H1 (cell line): ENCODE results near the gene MAN1C1. TPM values are rescaled to one million over a fixed set of nuclear protein-coding genes. Genes with fewer than 3 reads are reported as not detected.
"Not testable (repeated sequence)": the region's sequence is repeated elsewhere in the genome, so short reads cannot be mapped to it uniquely, and the experiment has no call there.

Source experiments
- CTCF ChIA-PET: fragments of 300-600 bp; sonication (Branson Sonifier 250); formaldehyde crosslinking; loops from one replicate; lab custom pipeline; 2021; ENCODE audit not compliant: partially characterized antibody; lab: Charles Lee
- POLR2A ChIA-PET: fragments of 300-600 bp; sonication (Branson Sonifier 250); formaldehyde crosslinking; loops from one replicate; lab custom pipeline; 2021; ENCODE audit warnings: inconsistent platforms; ENCODE audit not compliant: partially characterized antibody; lab: Charles Lee
- DNase-seq, 2 experiments: peaks; one replicate each; pipeline versions ENCODE4 v3.0.0 to v3.0.0-alpha.2; 2010 to 2022; ENCODE audit warnings: low spot score in 2 of 2, low read depth in 1 of 2, mixed read lengths in 1 of 2
- FAIRE-seq: peaks from 2 replicates; lab custom pipeline; 2011; peaks lifted over from hg19 to GRCh38; lab: Jason Lieb, UNC
- H2AFZ ChIP-seq: 2 replicates; pipeline ENCODE4 v1.8.1; 2012; ENCODE audit warnings: low read length, inconsistent platforms
- H2AK5ac ChIP-seq: 2 replicates; pipeline ENCODE4 v1.6.1; 2013; ENCODE audit warnings: low read depth, low read length
- H2BK120ac ChIP-seq: replicated peaks from 2 replicates; pipeline ENCODE3; 2013; ENCODE audit warnings: low read depth, low read length, inconsistent platforms
- H2BK12ac ChIP-seq: 2 replicates; pipeline ENCODE4 v1.6.1; 2013; ENCODE audit warnings: low read depth, low read length
- H2BK15ac ChIP-seq: 2 replicates; pipeline ENCODE4 v1.6.1; 2013; ENCODE audit warnings: low read length
- H2BK20ac ChIP-seq: 2 replicates; pipeline ENCODE4 v1.6.1; 2013; ENCODE audit warnings: low read length
- H2BK5ac ChIP-seq: 2 replicates; pipeline ENCODE4 v1.6.1; 2013; ENCODE audit warnings: low read depth, low read length
- H3K14ac ChIP-seq: 2 replicates; pipeline ENCODE4 v1.6.1; 2013; ENCODE audit warnings: inconsistent platforms; ENCODE audit not compliant: insufficient read length
- H3K18ac ChIP-seq: 2 replicates; pipeline ENCODE4 v1.6.1; 2013; ENCODE audit warnings: low read length; ENCODE audit errors: extremely low read depth
- H3K23ac ChIP-seq: 2 replicates; pipeline ENCODE4 v1.6.1; 2013; ENCODE audit warnings: inconsistent platforms; ENCODE audit not compliant: insufficient read length
- H3K23me2 ChIP-seq: 2 replicates; pipeline ENCODE4 v1.6.1; 2013; ENCODE audit warnings: low read depth, low read length
- H3K27ac ChIP-seq: 2 replicates; pipeline ENCODE4 v1.6.1; 2011; ENCODE audit warnings: low read depth, low read length, inconsistent platforms
- H3K27me3 ChIP-seq, 4 experiments: replicated peaks in 1 of 4; 1 replicate in 1 of 4; 2 replicates in 3 of 4; pipeline versions ENCODE4 v1.6.1 to v1.8.1; 2011 to 2013; ENCODE audit warnings: low read length in 3 of 4, mild to moderate bottlenecking in 3 of 4, inconsistent platforms in 2 of 4, mixed read lengths in 2 of 4, moderate library complexity in 1 of 4; ENCODE audit not compliant: control insufficient read depth in 3 of 4, insufficient read depth in 3 of 4; ENCODE audit errors: extremely low read depth in 1 of 4
- H3K36me3 ChIP-seq, 4 experiments: 2 replicates each; pipeline versions ENCODE4 v1.6.1 to v1.8.1; 2011 to 2013; ENCODE audit warnings: mild to moderate bottlenecking in 4 of 4, low read length in 3 of 4, moderate library complexity in 2 of 4, control low read depth in 1 of 4, inconsistent platforms in 1 of 4; ENCODE audit not compliant: insufficient read depth in 4 of 4, control insufficient read depth in 2 of 4
- H3K4ac ChIP-seq: replicated peaks from 2 replicates; pipeline ENCODE3; 2013; ENCODE audit warnings: low read length, low read depth, mixed read lengths, inconsistent platforms; ENCODE audit not compliant: insufficient read length
- H3K4me1 ChIP-seq, 4 experiments: replicated peaks in 1 of 4; 1 replicate in 1 of 4; 2 replicates in 3 of 4; pipeline versions ENCODE4 v1.6.1 to v1.8.1; 2011 to 2013; ENCODE audit warnings: low read length in 3 of 4, inconsistent platforms in 2 of 4, mixed read lengths in 1 of 4; ENCODE audit not compliant: insufficient read depth in 4 of 4, control insufficient read depth in 3 of 4
- H3K4me2 ChIP-seq, 2 experiments: 2 replicates each; pipeline versions ENCODE4 v1.6.1 to v1.8.1; 2011 to 2013; ENCODE audit warnings: low read depth in 2 of 2, low read length in 2 of 2, control low read depth in 1 of 2, inconsistent platforms in 1 of 2, mild to moderate bottlenecking in 1 of 2; ENCODE audit not compliant: insufficient read depth in 1 of 2
- H3K4me3 ChIP-seq, 4 experiments: fragments of 200-600, 300-600 bp in 1 of 4; sonication (generic), shearing (Covaris generic), sonication (Bioruptor Twin) in 1 of 4; 2 replicates each; pipeline versions ENCODE4 v1.5.1 to v1.8.1; 2011 to 2016; ENCODE audit warnings: low read length in 4 of 4, low read depth in 3 of 4, control low read depth in 2 of 4, inconsistent platforms in 2 of 4, mild to moderate bottlenecking in 2 of 4, mixed read lengths in 1 of 4, moderate library complexity in 1 of 4; ENCODE audit not compliant: insufficient read depth in 2 of 4; ENCODE audit errors: extremely low read depth in 1 of 4
- H3K56ac ChIP-seq: replicated peaks from 2 replicates; pipeline ENCODE3; 2013; ENCODE audit warnings: low read depth, mild to moderate bottlenecking, mixed read lengths, low read length, inconsistent platforms; ENCODE audit not compliant: insufficient read length
- H3K79me1 ChIP-seq: 2 replicates; pipeline ENCODE4 v1.6.1; 2013; ENCODE audit warnings: low read depth, low read length, control low read depth
- H3K79me2 ChIP-seq, 2 experiments: 2 replicates each; pipeline versions ENCODE4 v1.6.1 to v1.8.1; 2012 to 2013; ENCODE audit warnings: low read length in 2 of 2, mild to moderate bottlenecking in 2 of 2, inconsistent platforms in 1 of 2; ENCODE audit not compliant: insufficient read depth in 2 of 2, control insufficient read depth in 1 of 2
- H3K9ac ChIP-seq, 4 experiments: replicated peaks in 1 of 4; 1 replicate in 1 of 4; 2 replicates in 3 of 4; pipeline versions ENCODE4 v1.6.1 to v1.8.1; 2011 to 2013; ENCODE audit warnings: low read depth in 3 of 4, low read length in 3 of 4, control low read depth in 2 of 4, mild to moderate bottlenecking in 2 of 4, moderate library complexity in 2 of 4, inconsistent platforms in 1 of 4; ENCODE audit errors: extremely low read depth in 1 of 4
- H3K9me3 ChIP-seq, 2 experiments: 2 replicates each; pipeline versions ENCODE4 v1.6.1 to v1.8.1; 2012 to 2013; ENCODE audit warnings: mild to moderate bottlenecking in 2 of 2, moderate library complexity in 2 of 2, control low read depth in 1 of 2, inconsistent platforms in 1 of 2, low read depth in 1 of 2, low read length in 1 of 2, mixed read lengths in 1 of 2; ENCODE audit not compliant: insufficient read depth in 2 of 2
- H4K20me1 ChIP-seq, 2 experiments: replicated peaks in 1 of 2; 2 replicates each; pipeline versions ENCODE3 to v1.8.1; 2011 to 2013; ENCODE audit warnings: inconsistent platforms in 2 of 2, low read length in 2 of 2, mild to moderate bottlenecking in 1 of 2; ENCODE audit not compliant: insufficient read depth in 2 of 2, control insufficient read depth in 1 of 2
- H4K5ac ChIP-seq: 2 replicates; pipeline ENCODE4 v1.6.1; 2013; ENCODE audit warnings: low read length, low read depth, mixed read lengths, inconsistent platforms; ENCODE audit not compliant: insufficient read length
- H4K8ac ChIP-seq: 2 replicates; pipeline ENCODE4 v1.8.0; 2013; ENCODE audit warnings: mild to moderate bottlenecking, moderate library complexity, low read length, inconsistent platforms; ENCODE audit not compliant: insufficient read depth; ENCODE audit errors: extremely low read depth
- H4K91ac ChIP-seq: replicated peaks from 2 replicates; pipeline ENCODE3; 2013; ENCODE audit warnings: low read length, mixed read lengths, inconsistent platforms; ENCODE audit not compliant: insufficient read length
- CREB1 ChIP-seq: IDR thresholded peaks from 2 replicates; pipeline ENCODE4 v1.6.1; 2012; ENCODE audit warnings: inconsistent platforms
- SAP30 ChIP-seq: fragments of 300-600 bp; sonication (generic); IDR thresholded peaks from 2 replicates; pipeline ENCODE4 v1.7.1; 2012; ENCODE audit warnings: low read length, moderate library complexity, mild to moderate bottlenecking, inconsistent platforms; ENCODE audit not compliant: insufficient read depth, insufficient replicate concordance
- WGBS, 2 experiments: shearing (Covaris generic) in 1 of 2; methylation state at CpG; one replicate each; pipeline versions ENCODE4 v1.1.6 to v1.1.7; 2013 to 2015; ENCODE audit warnings: low lambda C conversion rate in 2 of 2, mixed read lengths in 2 of 2, inconsistent platforms in 1 of 2, low coverage in 1 of 2, missing lambda C conversion rate in 1 of 2; ENCODE audit not compliant: insufficient replicate concordance in 2 of 2, insufficient coverage in 1 of 2, insufficient read length in 1 of 2; ENCODE audit errors: extremely low coverage in 1 of 2, missing lambda C conversion rate in 1 of 2; 5-methylcytosine and 5-hydroxymethylcytosine counted together
- polyA plus RNA-seq, 7 experiments: library from polyadenylated mRNA; depleted of rRNA in 3 of 7; stranded (reverse) in 5 of 7; unstranded in 2 of 7; fragments of >200 nt in 5 of 7; fragments of 200-250 nt in 2 of 7; gene quantifications; 1 replicate in 5 of 7; 2 replicates in 1 of 7; 4 replicates in 1 of 7; pipeline versions ENCODE4 v1.2.1 to v1.2.3, GENCODE V29; 2011 to 2013; ENCODE audit warnings: missing spikeins in 2 of 7, mixed read lengths in 2 of 7
- total RNA-seq: library from RNA; stranded (reverse); fragmentation: NEBNext Ultra II Directional; extraction: Animal tissue kit (Norgen Biotek cat#: 25700); gene quantifications from 2 replicates; pipeline ENCODE4 v1.2.1, GENCODE V29; 2021

MAN1C1 gene
- total and polyA plus RNA-seq, 2 of the 8 experiments (the other 6 are each of a cell fraction or from before 2014, with no cell fraction given), result 7.8 to 15.2 TPM

DNA sequence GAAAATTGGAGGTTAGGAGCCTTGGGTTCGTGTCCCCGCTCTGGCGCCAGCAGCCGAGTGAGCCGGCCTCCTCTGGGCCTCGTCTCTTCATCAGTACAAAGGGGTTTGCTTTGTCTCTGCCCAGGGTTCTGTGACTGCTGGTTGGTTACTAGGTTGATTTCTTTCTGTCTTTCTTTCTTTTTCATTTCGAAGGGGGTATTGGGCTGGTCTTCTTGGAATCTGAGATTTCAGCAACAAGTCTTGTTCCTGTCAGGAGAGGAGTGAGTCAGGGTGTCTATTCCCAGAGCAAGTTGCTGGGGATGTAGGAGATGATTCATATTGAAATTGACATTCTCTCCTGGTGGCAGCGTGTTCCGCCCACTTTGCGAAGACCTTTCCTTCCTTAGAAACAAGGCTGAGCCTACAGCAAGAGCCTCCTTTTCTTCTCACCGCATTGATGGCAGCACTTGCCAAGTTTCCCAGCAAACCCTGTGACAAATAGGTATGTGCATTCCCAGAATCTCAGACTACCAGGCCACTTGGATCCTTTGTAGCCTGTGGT, 79.2 kb downstream of the MAN1C1 start (continued):
- no peak for TF ChIP-seq CREB1
- no peak for TF ChIP-seq SAP30

DNA sequence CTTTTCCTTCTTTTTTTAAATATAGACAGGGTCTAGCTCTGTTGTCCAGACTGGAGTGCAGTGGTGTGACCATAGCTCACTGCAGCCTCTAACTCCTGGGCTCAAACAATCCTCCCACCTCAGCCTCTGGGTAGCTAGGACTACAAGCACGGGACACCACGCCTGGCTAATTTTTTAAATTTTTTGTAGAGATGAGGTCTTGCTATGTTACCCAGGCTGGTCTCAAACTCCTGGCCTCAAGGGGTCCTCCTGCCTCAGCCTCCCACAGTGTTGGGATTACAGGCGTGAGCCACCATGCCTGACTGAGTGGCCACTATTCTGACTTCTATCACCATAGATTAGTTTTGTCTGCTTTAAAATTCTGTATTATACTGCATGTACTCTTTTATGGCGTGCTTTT, 80.1 kb downstream of the MAN1C1 start:
- not testable (repeated sequence) for H2AK5ac ChIP-seq, H3K79me2 ChIP-seq
- CTCF ChIA-PET, result interaction anchor here (0.5 to 3.8 kb wide), 13 partner anchors 9 to 122 kb away, joined by 3 to 16 read pairs (median 4); partner anchors contain the start of gene SELENON

More for the DNA sequence above, 80.1 kb downstream of the MAN1C1 start:
- H3K4me2 ChIP-seq, H3K4ac ChIP-seq, H3K56ac ChIP-seq, H3K14ac ChIP-seq, H3K18ac ChIP-seq, H3K79me1 ChIP-seq, H2BK20ac ChIP-seq, H3K9ac ChIP-seq, H3K23me2 ChIP-seq, H4K8ac ChIP-seq, H4K20me1 ChIP-seq, H2AFZ ChIP-seq, H3K23ac ChIP-seq, H3K9me3 ChIP-seq, H2BK15ac ChIP-seq, H4K91ac ChIP-seq, H3K27ac ChIP-seq, H4K5ac ChIP-seq, H3K27me3 ChIP-seq, H3K36me3 ChIP-seq, H2BK120ac ChIP-seq, H2BK5ac ChIP-seq, H3K4me3 ChIP-seq, DNase-seq, FAIRE-seq, H2BK12ac ChIP-seq: not testable (repeated sequence)
- POLR2A ChIA-PET, result interaction anchor here (1.4 to 1.7 kb wide), 2 partner anchors 10 to 13 kb away, joined by 3 to 4 read pairs; no protein-coding TSS in a partner anchor
- 93% methylated on average over 4 of the region's 4 CpGs; no CpG with 5 or more reads in 1 of the 2 experiments for WGBS, 2 experiments
- peaks cover 21 to 29% (median 26%) of the 10 kb centered on the region in 4 experiments for H3K4me1 ChIP-seq
